Globus pallidus (tissue), 1 donor: Measurements from ENCODE around the gene KLHL26.

Experiments
- DNase-seq: peaks from one replicate; pipeline ENCODE4 v3.0.0-alpha.2; 2015; ENCODE audit warnings: low spot score

Gene KLHL26

GRCh38 chr19:18683958-18684641 lies 47.3 kb downstream of the KLHL26 start:
- DNase-seq: no peak

DNA sequence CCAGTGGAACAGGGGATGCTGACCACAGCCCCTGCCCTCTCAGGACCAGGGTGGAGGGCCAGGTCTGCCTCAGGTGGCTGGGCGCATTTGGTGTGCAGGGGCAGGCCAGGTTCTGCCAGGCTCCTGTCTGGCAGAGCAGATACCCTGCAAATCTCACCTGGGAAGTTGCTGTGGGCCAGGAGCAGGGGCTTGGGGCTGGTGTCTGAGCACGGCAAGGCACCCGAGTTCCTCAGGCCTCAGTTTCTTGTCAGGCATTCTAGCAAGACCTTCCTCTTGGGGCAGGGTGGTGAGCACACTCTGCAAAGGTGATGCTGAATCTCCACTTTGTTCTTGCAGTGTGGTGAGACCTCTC lies 47.8 kb downstream of the KLHL26 start:
- no peak for DNase-seq

DNA sequence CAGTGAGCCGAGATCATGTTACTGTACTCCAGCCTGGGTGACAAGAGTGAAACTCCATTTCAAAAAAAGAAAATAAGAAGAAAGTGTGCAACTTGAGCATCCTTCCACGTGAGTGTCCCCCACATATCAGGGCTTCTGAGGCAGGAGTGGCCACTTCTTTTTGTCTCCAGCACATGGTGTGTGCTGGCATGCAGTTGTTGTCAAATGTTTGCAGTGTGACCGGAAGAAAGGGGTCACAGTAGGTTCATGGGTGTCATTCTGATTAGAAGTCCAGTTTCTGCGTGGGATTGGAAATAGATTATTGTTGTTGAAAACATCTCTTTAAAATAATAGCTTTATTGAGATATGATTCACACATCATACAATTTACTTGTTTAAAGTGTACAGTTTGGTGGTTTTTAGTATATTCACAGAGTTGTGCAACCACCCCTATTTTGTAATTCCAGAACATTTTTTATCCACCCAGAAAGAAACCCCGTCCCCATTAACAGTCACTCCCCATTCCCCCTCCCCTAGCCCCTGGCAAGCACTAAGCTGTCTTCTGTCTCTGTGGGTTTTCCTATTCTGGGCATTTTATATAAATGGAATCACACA lies 48.9 kb downstream of the KLHL26 start:
- no peak for DNase-seq

DNA sequence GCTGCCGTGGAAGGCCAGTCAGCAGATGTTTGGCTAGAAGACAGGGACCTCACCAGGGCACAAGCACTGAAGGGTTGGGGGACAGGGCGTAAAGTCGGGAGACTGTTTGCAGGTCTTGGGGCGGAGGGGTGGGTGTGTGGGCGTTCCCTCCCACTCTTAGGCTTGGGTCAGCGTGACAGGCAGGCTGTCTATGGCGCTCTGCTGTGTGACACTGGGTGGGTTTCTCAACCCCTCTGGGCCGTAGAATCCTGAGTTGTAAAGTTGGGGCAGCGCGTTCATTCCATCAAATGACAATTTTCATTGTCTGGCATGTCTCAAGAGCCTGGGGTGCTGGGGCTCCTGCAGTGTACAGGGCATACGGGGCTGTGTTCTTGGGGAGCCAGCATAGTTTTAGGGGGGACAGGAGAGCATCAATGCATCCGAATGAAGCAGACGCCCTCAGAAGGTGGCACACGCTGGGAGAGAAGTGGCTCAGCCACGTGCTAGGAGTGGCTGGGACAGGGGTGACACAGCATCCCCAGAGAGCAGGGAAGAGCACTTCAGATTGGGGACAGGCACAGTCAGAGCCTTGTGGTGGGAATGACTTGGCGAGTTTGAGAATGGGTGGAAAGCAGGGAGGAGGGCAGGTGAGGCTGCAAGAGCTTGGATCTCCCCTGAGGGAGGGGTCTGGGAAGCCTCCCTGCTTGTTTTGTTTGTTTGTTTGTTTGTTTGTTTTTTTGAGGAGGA lies 51.1 kb downstream of the KLHL26 start:
- DNase-seq: no peak

DNA sequence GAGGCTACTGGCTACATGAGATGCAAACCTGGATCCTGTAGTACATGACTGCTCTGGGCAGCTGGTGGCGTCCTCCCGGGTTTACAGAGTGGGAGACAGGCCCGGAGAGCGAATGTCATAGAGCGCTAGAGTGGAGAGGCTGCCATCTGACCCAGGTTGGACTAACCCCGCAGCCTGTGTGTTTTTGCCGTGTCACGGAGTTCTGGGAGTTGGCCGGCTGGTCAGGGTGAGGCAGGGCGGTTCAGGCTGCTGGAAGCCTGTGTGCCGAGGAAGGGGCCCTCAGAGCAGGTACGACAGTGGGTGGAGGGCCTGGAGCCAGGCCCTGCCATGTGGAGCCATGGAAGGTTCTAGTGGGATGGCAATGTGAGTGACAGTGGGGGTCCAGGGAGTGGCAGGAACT lies 59.2 kb downstream of the KLHL26 start:
- DNase-seq: no peak

GRCh38 chr19:18697680-18698079 lies 60.9 kb downstream of the KLHL26 start:
- no peak for DNase-seq

DNA sequence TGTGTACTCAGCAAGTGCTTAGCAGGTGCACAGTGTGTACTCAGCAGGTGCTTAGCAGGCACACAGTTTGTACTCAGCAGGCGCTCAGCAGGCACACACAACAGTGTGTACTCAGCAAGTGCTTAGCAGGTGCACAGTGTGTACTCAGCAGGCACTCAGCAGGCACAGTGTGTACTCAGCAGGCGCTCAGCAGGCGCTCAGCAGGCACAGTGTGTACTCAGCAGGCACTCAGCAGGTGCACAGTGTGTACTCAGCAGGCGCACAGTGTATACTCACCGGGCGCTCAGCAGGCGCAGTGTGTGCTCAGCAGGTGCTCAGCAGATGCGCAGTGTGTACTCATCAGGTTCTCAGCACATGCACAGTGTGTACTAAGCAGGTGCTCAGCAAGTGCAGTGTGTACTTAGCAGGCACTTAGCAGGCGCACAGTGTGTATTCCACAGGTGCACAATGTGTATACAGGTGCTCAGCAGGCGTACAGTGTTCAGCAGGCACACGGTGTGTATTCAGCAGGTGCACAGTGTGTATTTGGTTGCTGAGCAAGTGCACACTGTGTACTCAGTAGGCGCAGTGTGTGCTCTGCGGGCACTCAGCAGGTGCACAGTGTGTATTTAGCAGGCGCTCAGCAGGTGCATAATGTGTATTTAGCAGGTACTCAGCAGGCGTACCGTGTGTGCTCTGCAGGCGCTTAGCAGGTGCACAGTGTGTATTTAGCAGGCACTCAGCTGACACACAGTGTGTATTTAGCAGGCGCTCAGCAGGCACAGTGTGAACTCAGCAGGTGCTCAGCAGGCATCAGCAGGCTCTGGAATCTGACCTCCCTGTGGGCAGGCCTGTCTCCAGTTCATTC lies 61.7 kb downstream of the KLHL26 start:
- no peak for DNase-seq

DNA sequence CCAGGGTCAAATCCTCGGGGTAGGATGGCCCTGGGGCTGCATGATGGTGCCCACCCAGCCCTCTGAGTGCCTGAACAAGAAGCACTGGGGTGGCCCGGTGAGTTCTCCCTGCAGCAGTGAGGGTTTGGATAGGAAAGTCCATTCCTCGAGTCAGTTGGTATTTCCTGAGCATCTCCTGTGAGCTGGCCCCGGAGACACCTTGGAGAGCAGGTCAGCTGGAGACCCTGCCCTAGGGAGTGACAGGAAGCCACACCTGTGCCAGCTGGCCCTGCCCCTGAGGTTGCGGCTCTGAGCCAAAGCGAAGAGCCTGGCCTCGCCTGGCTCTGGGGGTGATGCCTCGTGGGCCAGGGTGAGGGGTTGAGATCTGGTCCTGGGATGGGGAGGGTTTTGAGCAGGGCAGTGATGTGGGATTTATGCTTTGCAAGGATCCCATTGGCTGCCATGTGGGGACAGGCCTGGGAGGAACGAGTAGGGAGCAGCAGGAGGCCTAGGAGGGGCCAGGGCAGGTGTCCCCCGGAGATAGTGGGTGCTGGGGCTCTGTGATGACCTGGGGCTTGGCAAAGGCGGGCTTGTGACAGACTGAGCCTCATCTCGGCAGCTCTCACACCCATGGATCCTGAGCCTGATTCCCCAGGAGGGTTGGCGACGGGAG lies 62.7 kb downstream of the KLHL26 start:
- DNase-seq: no peak

- DNase-seq: no peak
Observed at GRCh38 chr19:18700501-18701249, 63.8 kb downstream of the KLHL26 start.

GRCh38 chr19:18701250-18701608 lies 64.4 kb downstream of the KLHL26 start:
- DNase-seq: no peak

GRCh38 chr19:18704054-18704453 lies 67.2 kb downstream of the KLHL26 start:
- no peak for DNase-seq

GRCh38 chr19:18704971-18705370 lies 68.1 kb downstream of the KLHL26 start:
- no peak for DNase-seq

DNA sequence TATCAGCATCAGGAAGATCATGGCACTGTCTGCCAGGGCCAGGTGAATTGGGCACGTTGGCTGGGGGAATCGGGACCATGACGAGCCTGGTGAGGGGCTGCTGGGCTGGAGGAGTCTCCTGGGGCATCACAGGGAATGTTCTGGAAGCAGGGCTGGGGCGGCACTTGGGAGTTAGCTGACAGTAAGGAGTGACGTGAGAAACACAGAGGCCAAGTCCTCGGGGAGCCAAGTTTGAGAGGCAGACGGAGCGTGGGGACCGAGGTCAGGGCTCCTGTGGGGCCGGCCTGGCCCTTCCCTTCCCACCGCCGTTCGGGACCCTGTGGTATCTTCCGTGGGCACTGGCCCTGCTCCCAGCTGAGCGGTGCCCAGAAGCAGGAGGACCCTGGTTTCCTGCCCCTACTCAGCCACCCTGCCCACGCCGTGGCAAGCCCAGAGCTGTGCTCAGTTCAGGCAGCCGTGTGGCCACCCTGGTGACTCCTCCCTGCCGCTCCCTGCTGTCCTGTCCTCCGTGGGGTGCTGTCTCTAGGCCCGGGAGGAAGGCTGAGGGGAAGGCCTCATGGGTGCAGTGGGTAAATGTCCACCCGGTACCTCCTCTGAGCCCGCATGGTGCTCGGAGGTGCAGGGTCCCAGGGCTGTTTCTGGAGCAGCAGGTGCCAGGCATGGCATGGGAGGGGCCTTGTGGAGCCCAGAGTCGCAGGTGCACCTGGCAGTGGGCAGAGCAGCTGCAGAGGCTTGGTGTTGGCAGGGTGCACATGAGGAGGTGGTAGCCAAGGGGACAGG lies 71.8 kb downstream of the KLHL26 start:
- DNase-seq: no peak

DNA sequence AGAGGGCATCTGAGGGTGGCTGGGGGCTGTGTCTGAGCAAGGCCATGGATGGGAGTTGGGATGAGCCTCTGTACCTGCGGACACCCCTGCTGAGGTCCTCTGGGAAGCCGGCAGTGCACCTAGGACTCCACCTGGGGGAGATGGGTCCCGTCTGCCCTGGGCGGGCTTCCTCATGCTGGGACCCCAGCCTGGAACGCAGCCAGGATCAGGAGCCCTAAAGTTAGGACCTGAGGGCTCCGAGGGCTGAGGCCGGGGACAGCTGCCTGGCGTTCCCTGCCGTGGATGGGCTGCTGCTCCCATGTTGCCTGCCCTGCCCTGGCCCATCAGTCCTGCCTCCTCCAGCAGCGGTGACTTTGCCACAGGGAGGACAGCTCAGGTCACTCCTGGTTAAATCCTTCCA lies 72.7 kb downstream of the KLHL26 start:
- DNase-seq: no peak

DNA sequence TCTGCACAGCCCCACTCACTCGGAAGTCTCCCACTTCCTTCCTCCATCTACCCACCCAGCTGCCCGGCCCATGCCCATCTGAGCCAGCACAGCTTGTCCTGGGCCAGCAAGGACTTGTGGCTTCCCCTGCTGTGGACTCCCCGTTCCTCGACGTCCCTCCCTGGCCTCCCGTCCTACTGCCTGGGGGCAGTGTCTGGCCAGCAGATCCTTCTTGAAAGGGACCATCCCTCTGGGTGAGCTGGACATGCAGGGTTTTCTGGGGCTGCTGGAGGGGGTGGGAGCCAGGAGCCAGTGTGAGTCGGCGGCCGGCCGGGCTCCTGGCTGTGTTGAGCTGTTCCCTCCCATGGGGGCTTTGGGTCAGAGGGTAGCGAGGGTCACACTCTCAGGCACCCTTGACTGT lies 73.4 kb downstream of the KLHL26 start:
- DNase-seq: no peak

- no peak for DNase-seq
Observed at GRCh38 chr19:18710996-18711751, 74.3 kb downstream of the KLHL26 start.

GRCh38 chr19:18711893-18712292 lies 75.1 kb downstream of the KLHL26 start:
- no peak for DNase-seq

- DNase-seq: no peak
Observed at GRCh38 chr19:18712981-18713380, 76.2 kb downstream of the KLHL26 start.

DNA sequence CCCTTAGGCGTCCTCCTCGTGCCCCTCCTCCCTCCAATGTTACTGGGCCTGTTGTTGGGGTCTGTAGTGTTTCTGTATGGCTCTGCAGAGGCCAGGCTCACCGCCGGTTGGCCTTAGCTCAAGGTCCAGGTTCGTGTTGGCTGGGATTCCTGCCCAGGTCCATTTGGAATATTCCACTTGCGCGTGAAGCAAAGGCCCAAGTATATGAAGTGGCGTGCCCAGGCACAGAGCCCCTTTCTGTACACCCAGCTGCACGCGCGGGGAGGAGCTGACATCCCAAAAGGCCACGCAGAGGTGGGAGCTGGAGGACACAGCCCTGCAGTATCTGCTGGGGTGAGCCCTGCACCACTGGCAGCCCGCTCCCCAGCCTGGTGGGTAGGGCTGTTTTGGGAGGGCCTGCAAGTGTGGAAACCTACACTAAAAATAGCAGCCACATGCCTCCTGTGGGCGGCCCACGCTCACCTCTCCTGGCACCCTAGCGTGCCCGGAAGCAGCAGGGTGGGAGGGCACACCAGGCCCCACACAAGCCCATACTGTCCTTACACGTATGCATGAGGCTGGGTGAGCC lies 76.8 kb downstream of the KLHL26 start:
- DNase-seq: no peak

DNA sequence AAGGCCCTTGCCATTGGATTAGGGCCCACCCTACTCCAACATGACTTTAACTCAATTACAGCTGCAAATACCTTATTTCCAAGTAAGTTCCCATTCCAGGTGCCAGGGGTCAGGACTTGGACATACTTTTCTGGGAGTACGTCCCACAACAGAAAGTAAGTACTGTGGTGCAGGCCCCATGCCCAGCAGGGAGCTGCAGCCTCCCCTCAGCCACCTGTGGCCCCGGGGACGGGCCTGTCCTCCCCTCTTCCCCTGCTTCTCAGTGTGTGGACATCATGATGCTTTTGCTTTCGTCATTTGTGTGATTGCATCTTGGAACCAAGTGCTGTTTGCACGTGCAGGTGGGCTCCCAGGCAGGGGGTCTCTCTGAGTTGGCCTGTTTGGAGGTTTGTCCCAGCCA lies 78.6 kb downstream of the KLHL26 start:
- no peak for DNase-seq
